ENCODE data around the gene DARS1.
A peak's percentile ranks its signal among the peaks of the same experiment; 100 is the strongest.

The DARS1 gene

GRCh38 chr2:136015699-136016098 is 30.3 kb upstream of the DARS1 start:
- no peak for DNase-seq (ENCODE audit: low spot score)

GRCh38 chr2:136014411-136014810 is 29.0 kb upstream of the DARS1 start:
- DNase-seq (ENCODE audit: low spot score), result peak; percentile 20

- DNase-seq (ENCODE audit: low spot score), result peak; percentile 24
Observed at GRCh38 chr2:136013955-136014354, 28.5 kb upstream of the DARS1 start.

GRCh38 chr2:136013136-136013685 is 27.8 kb upstream of the DARS1 start:
- no peak for DNase-seq (ENCODE audit: low spot score)

- DNase-seq (ENCODE audit: low spot score), result no peak
Observed at GRCh38 chr2:136012315-136012714, 26.9 kb upstream of the DARS1 start.

GRCh38 chr2:136010126-136010525 is 24.7 kb upstream of the DARS1 start:
- no peak for DNase-seq (ENCODE audit: low spot score)

- no peak for DNase-seq (ENCODE audit: low spot score)
Observed at GRCh38 chr2:136008205-136008865, 22.9 kb upstream of the DARS1 start.

- no peak for DNase-seq (ENCODE audit: low spot score)
Observed at GRCh38 chr2:136006658-136007057, 21.2 kb upstream of the DARS1 start.

- DNase-seq (ENCODE audit: low spot score), result no peak
Observed at GRCh38 chr2:136005462-136006196, 20.2 kb upstream of the DARS1 start.

- DNase-seq (ENCODE audit: low spot score), result no peak
Observed at GRCh38 chr2:136004965-136005364, 19.5 kb upstream of the DARS1 start.

GRCh38 chr2:136001131-136001530 is 15.7 kb upstream of the DARS1 start:
- no peak for DNase-seq (ENCODE audit: low spot score)

- DNase-seq (ENCODE audit: low spot score), result no peak
Observed at GRCh38 chr2:136000502-136000901, 15.1 kb upstream of the DARS1 start.

GRCh38 chr2:135999899-136000298 is 14.5 kb upstream of the DARS1 start:
- no peak for DNase-seq (ENCODE audit: low spot score)

- DNase-seq (ENCODE audit: low spot score), result no peak
Observed at GRCh38 chr2:135998879-135999278, 13.5 kb upstream of the DARS1 start.

GRCh38 chr2:135997380-135997779 is 12.0 kb upstream of the DARS1 start:
- DNase-seq (ENCODE audit: low spot score), result peak; percentile 52

- DNase-seq (ENCODE audit: low spot score), result no peak
Observed at GRCh38 chr2:135996304-135996703, 10.9 kb upstream of the DARS1 start.

- DNase-seq (ENCODE audit: low spot score), result no peak
Observed at GRCh38 chr2:135994281-135994680, 8.9 kb upstream of the DARS1 start.

GRCh38 chr2:135993421-135993820 is 8.0 kb upstream of the DARS1 start:
- no peak for DNase-seq (ENCODE audit: low spot score)

- DNase-seq (ENCODE audit: low spot score), result no peak
Observed at GRCh38 chr2:135991861-135992260, 6.4 kb upstream of the DARS1 start.

GRCh38 chr2:135987441-135987840 is 2.0 kb upstream of the DARS1 start:
- peak; percentile 42 for DNase-seq (ENCODE audit: low spot score)

GRCh38 chr2:135986507-135986906 is 1.1 kb upstream of the DARS1 start:
- no peak for DNase-seq (ENCODE audit: low spot score)

- DNase-seq (ENCODE audit: low spot score), result no peak
Observed at GRCh38 chr2:135985826-135986393, 484 bp upstream of the DARS1 start.
